Activated CD8-positive, alpha-beta memory T cell treated with anti-CD3 and anti-CD28 coated beads for 24 hours (primary cell): Measurements from ENCODE around the gene CEND1.

Source experiments
- DNase-seq: peaks from one replicate; pipeline ENCODE4 v3.0.0-alpha.2; 2020

The CEND1 gene

GRCh38 chr11:794766-795633 is 5.1 kb upstream of the CEND1 start:
- DNase-seq, result no peak

DNA sequence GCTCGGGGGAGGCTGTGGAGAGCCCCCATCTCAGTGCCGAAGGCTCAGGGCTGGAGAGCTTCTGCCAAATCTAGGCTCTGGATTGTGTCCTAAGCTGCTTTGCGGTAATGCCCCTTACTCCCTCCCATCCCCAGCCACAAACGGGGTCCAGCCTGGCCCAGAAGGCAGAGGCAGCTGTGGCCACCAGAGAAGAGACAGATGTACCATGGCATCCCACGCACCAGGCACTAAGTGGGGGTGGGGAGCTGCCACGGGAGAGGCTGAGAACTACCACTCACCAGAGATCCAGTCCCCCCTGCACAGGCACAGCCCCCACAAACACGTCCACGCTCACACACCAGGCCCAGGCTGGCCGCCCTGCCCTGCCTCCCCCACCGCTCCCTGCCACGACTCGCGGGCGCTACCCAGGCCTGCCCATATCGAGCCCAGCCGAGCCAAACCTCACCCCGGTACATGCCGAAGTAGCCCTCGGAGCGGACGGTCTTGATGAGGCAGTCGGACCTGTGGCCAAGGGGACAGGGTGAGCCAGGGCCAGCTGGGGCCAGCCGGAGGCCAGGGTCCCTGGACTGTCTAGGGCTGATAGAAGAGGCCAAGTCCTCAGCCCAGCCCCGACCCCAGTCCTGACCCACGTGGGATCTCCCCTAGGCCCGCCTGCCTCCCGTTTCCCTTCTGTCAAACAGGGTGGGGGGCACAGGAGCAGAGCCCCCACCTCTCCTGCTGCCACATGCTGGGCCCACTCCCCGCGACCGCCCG is 4.3 kb upstream of the CEND1 start:
- DNase-seq, result no peak

DNA sequence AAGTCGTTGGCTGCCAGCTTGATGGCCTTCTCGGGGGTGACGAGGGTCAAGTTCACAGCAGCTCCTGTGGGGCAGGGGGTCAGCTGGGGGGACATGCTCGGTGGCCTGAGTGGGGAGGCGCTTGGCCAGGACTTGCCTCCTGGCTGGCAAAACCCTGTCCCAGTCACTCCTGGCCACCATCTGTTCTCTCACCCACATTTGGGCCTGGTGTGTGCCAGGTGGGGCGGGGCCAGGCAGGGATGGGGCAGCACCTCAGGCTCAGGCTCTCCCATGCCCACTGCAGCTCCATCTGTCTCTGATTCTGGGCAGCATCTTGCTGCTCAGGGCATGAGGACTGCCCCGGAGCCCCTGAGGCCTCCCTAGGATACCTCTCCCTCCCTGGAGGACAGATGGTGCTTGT is 3.7 kb upstream of the CEND1 start:
- no peak for DNase-seq

- no peak for DNase-seq
These were observed 3.0 kb upstream of the CEND1 start for GRCh38 chr11:792873-793272.

GRCh38 chr11:792535-792821 is 2.6 kb upstream of the CEND1 start:
- no peak for DNase-seq

GRCh38 chr11:791658-792534 is 2.0 kb upstream of the CEND1 start:
- no peak for DNase-seq

DNA sequence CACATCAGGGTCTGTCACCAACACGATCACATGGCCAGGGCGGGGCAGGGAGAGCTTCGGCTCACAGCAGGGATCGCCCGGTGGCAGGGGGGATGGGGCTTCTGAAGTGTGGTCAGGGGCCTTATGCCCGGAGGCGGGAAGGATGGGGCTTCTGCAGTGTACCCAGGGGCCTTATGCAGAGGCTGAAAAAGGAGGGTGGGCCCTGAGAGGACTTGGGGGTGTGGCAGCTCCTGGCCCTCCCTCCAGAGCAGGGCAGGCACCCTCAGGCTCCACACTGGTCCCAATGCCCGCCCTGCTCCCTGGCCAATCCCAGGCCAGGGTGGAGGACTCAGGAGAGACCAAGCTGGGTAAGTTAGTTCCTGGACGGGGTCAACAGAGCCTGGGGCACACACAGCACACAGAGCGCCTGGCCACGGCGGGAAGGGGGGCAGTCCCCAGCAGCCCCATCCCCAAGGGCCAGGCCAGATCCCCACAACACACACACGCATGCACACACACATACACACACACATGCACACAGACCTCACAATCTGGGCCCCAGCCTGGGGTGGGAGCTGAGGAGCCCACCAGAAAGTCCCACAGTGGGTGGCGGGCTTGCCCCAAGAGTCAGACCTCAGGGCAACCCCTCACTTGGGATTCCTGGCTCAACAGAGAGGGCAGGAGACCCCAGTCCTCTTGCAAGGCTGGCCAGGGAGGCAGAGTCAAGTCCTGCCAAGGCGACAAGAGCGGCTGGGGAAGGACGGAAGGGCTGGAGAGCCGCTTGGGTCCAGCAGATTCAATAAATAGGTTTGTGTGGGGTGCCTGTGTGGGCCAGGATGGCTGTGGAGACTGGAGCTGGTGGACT is 1.1 kb upstream of the CEND1 start:
- no peak for DNase-seq

GRCh38 chr11:788953-789940 is 643 bp downstream of the CEND1 start:
- no peak for DNase-seq

- DNase-seq, result no peak
These were observed 1.8 kb downstream of the CEND1 start for GRCh38 chr11:788009-788640.

GRCh38 chr11:787084-787675 is 2.7 kb downstream of the CEND1 start:
- DNase-seq, result no peak

GRCh38 chr11:786235-787083 is 3.4 kb downstream of the CEND1 start:
- no peak for DNase-seq

DNA sequence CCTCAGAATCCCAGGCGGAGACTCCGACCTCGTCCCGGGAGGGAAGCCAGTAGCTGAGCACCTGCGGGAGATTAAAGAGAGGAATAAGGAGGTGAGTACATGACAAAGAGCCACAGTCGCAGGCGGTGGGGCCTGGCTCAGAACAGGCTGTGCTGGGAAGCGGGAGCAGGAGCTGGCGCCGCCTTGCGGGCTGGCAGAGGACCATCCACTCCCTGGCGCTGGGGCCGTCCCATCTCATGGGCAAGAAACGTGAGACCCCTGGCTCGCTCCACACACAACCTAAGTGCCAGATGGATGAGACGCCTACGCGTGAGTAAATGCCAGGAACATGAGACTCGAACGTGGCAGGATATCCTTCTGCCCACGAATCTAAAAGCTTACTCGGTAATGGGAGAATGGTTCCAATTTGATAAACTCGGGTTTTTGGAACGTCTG is 6.3 kb downstream of the CEND1 start:
- DNase-seq, result no peak

- no peak for DNase-seq
These were observed 7.4 kb downstream of the CEND1 start for GRCh38 chr11:782264-783174.

DNA sequence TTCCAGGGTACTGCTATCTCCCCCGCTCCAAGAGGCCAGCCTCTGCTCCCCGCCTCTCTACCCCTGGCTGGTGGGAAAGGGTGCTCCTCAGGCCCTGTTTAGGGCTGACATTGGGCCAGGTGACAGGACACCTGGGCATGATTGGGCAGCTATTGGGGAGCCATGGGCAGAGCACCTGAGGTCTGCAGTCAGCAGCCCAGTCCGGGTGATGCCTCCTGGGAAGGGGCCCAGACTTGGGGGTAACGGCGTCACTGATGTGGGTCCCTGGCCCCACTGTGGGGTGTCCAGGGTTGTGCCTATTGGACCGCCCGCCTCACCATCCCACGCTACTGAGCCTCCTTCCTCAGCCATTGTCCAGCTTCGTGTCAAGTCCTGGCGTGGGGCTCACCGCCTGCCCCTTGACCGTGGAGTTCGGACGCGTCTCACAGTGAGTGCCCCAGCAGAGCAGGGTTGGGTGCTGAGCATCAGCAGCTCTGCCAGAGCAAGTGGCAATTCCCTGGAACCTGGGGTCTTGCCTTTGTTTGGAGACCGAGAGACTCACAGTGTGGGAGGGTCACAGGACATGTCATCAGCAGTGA is 9.8 kb downstream of the CEND1 start:
- no peak for DNase-seq

DNA sequence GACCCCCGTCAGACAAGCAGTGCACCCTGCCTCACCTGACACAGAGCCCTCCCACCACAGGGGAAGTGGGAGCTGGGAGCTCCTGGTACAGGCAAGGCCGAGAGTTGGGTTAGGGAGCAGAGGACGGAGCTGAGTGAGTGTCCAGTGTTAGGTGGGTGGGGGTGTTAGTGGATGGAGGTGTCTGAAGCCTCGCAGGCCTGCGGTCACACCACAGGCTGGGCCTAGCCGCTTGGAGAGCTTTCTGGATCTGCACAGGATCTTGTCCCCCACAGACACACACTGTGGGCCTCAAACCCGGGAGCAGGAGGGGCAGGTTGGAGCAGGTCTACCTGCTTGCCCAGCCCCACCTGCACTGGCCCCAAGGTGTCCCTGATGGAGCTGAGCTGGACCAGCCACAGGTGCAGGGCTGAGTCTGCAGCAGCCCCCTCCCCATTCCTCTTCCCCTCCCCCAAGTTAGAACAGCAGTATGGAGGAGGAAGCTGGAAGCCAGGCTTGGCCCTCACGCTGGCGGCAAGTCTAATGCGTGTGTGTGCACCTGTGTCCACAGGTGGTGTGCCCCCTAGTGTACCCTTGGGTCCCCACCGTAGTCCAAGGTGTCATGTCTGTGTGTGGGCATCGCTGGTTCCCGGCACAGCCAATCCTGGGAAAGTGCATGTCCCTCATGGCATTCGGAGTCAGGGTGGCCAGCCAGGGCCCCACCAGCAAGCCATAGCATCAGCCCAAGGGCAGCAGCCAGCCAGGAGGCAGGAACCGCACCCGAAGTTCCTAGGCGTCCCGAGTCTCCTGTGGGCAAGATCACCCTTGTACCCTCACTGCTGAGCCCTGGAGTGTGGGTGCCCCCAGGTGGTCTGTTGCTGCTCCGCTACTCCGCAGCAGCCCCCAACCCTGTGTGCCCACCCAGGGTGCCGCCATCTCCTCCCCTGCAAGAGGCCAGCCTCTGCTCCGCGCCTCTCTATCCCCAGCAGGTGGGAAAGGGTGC is 10.6 kb downstream of the CEND1 start:
- DNase-seq, result no peak
